Endothelial cell (in vitro differentiated cells): ENCODE results near the gene INCENP. TPM values are rescaled to one million over a fixed set of nuclear protein-coding genes. Genes with fewer than 3 reads are reported as not detected.

ENCODE experiments used
- DNase-seq: peaks from one replicate; pipeline ENCODE4 v3.0.0; 2021; ENCODE audit warnings: low spot score
- H3K27ac Mint-ChIP-seq: one replicate; pipeline ENCODE4 v1.8.0; 2021; ENCODE audit warnings: mixed read lengths, inconsistent platforms; ENCODE audit not compliant: unreplicated experiment
- H3K27me3 Mint-ChIP-seq: one replicate; pipeline ENCODE4 v1.8.0; 2021; ENCODE audit warnings: mild to moderate bottlenecking, moderate library complexity, mixed read lengths, inconsistent platforms; ENCODE audit not compliant: unreplicated experiment
- H3K36me3 Mint-ChIP-seq: one replicate; pipeline ENCODE4 v1.8.0; 2021; ENCODE audit warnings: mild to moderate bottlenecking, low read depth, mixed read lengths, inconsistent platforms; ENCODE audit not compliant: unreplicated experiment
- H3K4me1 Mint-ChIP-seq: one replicate; pipeline ENCODE4 v1.8.0; 2021; ENCODE audit warnings: mild to moderate bottlenecking, mixed read lengths, inconsistent platforms; ENCODE audit not compliant: unreplicated experiment
- H3K4me3 Mint-ChIP-seq: one replicate; pipeline ENCODE4 v1.8.0; 2021; ENCODE audit warnings: mild to moderate bottlenecking, mixed read lengths, inconsistent platforms; ENCODE audit not compliant: unreplicated experiment
- H3K9me3 Mint-ChIP-seq: one replicate; pipeline ENCODE4 v1.8.0; 2021; ENCODE audit warnings: mixed read lengths, inconsistent platforms; ENCODE audit not compliant: unreplicated experiment
- total RNA-seq: library from RNA; stranded (reverse); fragmentation: NEBNext Ultra II Directional; extraction: Animal tissue kit (Norgen Biotek cat#: 25700); gene quantifications from one replicate; pipeline ENCODE4 v1.2.1, GENCODE V29; 2021; ENCODE audit not compliant: unreplicated experiment
- TF ChIP-seq, protein P1 (sequence below): fragments of 200-600 bp; sonication (generic); IDR thresholded peaks from one replicate; pipeline ENCODE4 v1.5.0; 2021; ENCODE audit warnings: antibody characterized with exemption; ENCODE audit not compliant: unreplicated experiment

The INCENP gene
- total RNA-seq, 1 donor from 2014 or later: 26.0 TPM

DNA sequence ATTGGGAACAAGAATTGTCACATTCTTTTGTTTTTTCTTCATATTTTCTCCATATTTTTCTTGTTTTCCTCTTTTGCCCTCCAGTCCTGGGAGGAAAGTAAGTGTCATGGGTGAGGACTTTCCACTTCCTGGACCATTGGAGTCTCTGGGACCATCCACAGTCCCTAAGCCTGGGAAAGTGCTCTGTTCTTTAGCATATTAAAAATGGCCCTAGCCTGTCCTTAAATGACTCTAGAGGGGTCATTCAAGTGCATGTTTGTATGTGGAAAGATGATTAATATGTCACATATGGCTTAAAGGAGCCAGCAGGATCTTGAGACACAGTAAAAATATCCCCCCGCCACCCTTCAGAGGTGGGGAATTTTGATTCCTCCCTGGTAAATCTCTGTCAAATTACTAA is 46.1 kb downstream of the INCENP start:
- no peak for DNase-seq
- H3K27ac Mint-ChIP-seq: no peak overlapping the region
- TF ChIP-seq, protein P1, sequence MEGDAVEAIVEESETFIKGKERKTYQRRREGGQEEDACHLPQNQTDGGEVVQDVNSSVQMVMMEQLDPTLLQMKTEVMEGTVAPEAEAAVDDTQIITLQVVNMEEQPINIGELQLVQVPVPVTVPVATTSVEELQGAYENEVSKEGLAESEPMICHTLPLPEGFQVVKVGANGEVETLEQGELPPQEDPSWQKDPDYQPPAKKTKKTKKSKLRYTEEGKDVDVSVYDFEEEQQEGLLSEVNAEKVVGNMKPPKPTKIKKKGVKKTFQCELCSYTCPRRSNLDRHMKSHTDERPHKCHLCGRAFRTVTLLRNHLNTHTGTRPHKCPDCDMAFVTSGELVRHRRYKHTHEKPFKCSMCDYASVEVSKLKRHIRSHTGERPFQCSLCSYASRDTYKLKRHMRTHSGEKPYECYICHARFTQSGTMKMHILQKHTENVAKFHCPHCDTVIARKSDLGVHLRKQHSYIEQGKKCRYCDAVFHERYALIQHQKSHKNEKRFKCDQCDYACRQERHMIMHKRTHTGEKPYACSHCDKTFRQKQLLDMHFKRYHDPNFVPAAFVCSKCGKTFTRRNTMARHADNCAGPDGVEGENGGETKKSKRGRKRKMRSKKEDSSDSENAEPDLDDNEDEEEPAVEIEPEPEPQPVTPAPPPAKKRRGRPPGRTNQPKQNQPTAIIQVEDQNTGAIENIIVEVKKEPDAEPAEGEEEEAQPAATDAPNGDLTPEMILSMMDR: no peak
- H3K9me3 Mint-ChIP-seq: no peaks in the 10 kb centered on the region
- no peak overlapping the region for H3K4me3 Mint-ChIP-seq
- H3K4me1 Mint-ChIP-seq: peaks cover 11% of the 10 kb centered on the region
- H3K36me3 Mint-ChIP-seq: no peaks in the 10 kb centered on the region
- no peaks in the 10 kb centered on the region for H3K27me3 Mint-ChIP-seq

DNA sequence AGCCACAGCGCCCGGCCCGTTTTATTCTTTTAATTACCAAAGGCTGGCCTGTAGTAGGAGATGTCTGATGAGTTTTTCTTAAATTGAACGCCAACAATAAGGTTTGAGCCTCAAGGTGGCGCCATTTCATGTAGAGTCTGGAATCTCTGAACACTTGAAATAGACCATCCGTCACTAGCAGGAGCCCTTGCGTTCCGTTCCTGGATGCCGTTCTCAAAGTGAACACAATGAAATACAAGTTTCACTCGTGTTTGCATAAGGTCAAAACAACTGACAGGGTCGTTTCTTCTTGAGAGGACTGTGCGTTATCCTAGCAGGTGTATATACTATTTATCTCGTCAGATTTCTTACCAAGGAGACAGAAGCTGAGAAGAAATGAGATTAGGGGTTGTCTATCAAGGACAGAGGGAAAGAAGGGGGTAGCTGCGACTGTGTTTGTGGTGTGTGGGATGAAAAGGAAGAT is 47.5 kb downstream of the INCENP start:
- peak; percentile 85 for DNase-seq
- TF ChIP-seq, protein P1: peak; percentile 76
- peaks cover 11% of the 10 kb centered on the region for H3K4me1 Mint-ChIP-seq
- no peaks in the 10 kb centered on the region for H3K9me3 Mint-ChIP-seq
- no peak overlapping the region for H3K27ac Mint-ChIP-seq
- H3K36me3 Mint-ChIP-seq: no peaks in the 10 kb centered on the region
- no peaks in the 10 kb centered on the region for H3K27me3 Mint-ChIP-seq
- H3K4me3 Mint-ChIP-seq: no peak overlapping the region

DNA sequence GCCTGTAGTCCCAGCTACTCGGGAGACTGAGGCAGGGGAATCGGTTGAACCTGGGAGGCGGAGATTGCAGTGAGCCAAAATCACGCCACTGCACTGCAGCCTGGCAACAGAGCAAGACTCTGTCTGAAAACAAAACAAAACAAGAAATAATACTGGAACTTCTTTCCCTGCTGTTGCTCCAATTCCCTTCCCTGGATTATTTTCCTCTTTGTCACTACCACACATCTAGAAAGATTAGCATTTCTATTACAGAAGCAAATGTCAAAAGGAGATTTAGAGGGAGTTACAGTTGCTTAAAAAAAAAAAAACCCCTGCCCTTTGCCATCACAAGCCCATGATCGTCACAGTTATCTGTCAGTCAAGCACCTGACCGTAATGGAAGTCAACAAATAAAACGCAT is 48.5 kb downstream of the INCENP start:
- H3K9me3 Mint-ChIP-seq: no peaks in the 10 kb centered on the region
- TF ChIP-seq, protein P1: no peak
- H3K27ac Mint-ChIP-seq: no peak overlapping the region
- peaks cover 11% of the 10 kb centered on the region for H3K4me1 Mint-ChIP-seq
- no peaks in the 10 kb centered on the region for H3K27me3 Mint-ChIP-seq
- no peak for DNase-seq
- no peak overlapping the region for H3K4me3 Mint-ChIP-seq
- H3K36me3 Mint-ChIP-seq: no peaks in the 10 kb centered on the region

DNA sequence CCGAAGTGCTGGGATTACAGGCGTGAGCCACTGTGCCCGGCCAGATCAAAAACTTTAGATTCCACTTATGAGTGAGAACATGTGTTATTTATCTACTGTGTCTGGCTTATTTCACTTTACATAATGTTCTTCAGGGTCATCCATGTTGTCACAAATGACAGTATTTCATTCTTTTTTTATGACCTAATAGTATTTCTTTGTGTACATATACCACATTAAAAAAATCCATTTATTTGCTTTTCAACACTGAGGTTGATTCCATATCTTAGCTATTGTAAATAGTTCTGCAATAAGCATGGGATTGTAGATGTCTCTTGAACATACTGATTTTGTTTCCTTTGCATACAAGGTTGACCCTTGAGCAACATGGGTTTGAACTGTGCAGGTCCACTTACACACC is 53.0 kb downstream of the INCENP start:
- Mint-ChIP-seq H3K4me3 (no peak overlapping the region), H3K36me3 (no peaks in the 10 kb centered on the region), H3K9me3 (no peaks in the 10 kb centered on the region), H3K27ac (no peak overlapping the region), H3K27me3 (no peaks in the 10 kb centered on the region), H3K4me1 (peaks cover 5% of the 10 kb centered on the region)
- no peak for DNase-seq
- TF ChIP-seq, protein P1: no peak

DNA sequence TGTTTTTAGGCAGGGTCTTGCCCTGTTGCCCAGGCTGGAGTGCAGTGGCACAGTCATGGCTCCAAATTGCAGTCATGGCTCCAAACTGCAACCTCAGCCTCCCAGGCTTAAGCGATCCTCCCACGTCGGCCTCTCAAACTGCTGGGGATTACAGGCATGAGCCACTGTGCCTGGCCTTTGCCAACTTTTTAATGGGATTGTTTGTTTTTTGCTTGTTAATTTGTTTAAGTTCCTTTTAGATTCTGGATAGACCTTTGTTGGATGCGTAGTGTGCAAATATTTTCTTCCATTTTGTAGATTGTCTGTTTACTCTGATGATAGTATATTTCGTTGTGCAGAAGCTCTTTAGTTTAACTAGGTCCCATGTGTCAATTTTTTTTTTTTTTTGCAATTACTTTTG is 56.2 kb downstream of the INCENP start:
- Mint-ChIP-seq H3K4me3 (no peak overlapping the region), H3K27me3 (no peaks in the 10 kb centered on the region), H3K9me3 (no peaks in the 10 kb centered on the region), H3K27ac (no peak overlapping the region), H3K4me1 (no peaks in the 10 kb centered on the region), H3K36me3 (no peaks in the 10 kb centered on the region)
- TF ChIP-seq, protein P1: no peak
- no peak for DNase-seq
